Neural progenitor cell (in vitro differentiated cells): Measurements from ENCODE around the gene PCSK6. TPM values are rescaled to one million over a fixed set of nuclear protein-coding genes. Genes with fewer than 3 reads are reported as not detected.

Experiments
- DNase-seq: peaks from one replicate; pipeline ENCODE4 v3.0.0-alpha.2; 2016; ENCODE audit warnings: low spot score
- H2AFZ ChIP-seq: fragments of 200-600 bp; sonication (generic); replicated peaks from 2 replicates; pipeline ENCODE4 v1.6.1; 2016; ENCODE audit warnings: antibody characterized with exemption
- H3F3A ChIP-seq: fragments of 200-600 bp; sonication (generic); 2 replicates; pipeline ENCODE4 v1.6.1; 2016; ENCODE audit warnings: antibody characterized with exemption, low read depth
- H3K27ac ChIP-seq: fragments of 200-600 bp; sonication (generic); 2 replicates; pipeline ENCODE4 v1.5.1; 2016; ENCODE audit warnings: mild to moderate bottlenecking
- H3K27me3 ChIP-seq: fragments of 200-600 bp; sonication (generic); 2 replicates; pipeline ENCODE4 v1.6.1; 2016; ENCODE audit warnings: mild to moderate bottlenecking, moderate library complexity
- H3K36me3 ChIP-seq: fragments of 200-600 bp; sonication (generic); 2 replicates; pipeline ENCODE4 v1.5.1; 2016
- H3K4me1 ChIP-seq: fragments of 200-600 bp; sonication (generic); 2 replicates; pipeline ENCODE4 v1.6.1; 2016; ENCODE audit warnings: mixed run types
- H3K4me2 ChIP-seq: fragments of 200-600 bp; sonication (generic); 2 replicates; pipeline ENCODE4 v1.6.1; 2016
- H3K4me3 ChIP-seq: fragments of 200-600 bp; sonication (generic); 2 replicates; pipeline ENCODE4 v1.5.1; 2016
- H3K79me2 ChIP-seq: fragments of 200-600 bp; sonication (generic); 2 replicates; pipeline ENCODE4 v1.6.1; 2016; ENCODE audit warnings: low read depth
- H3K9ac ChIP-seq: fragments of 200-600 bp; sonication (generic); 2 replicates; pipeline ENCODE4 v1.6.1; 2016
- H3K9me3 ChIP-seq: fragments of 200-600 bp; sonication (generic); 2 replicates; pipeline ENCODE4 v1.5.1; 2016; ENCODE audit warnings: low read depth
- H4K20me1 ChIP-seq: fragments of 200-600 bp; sonication (generic); 2 replicates; pipeline ENCODE4 v1.6.1; 2016; ENCODE audit warnings: low read depth
- H3K27ac Mint-ChIP-seq: 3 replicates; pipeline ENCODE4 v1.8.0; 2021; ENCODE audit warnings: mixed read lengths
- H3K27me3 Mint-ChIP-seq: 2 replicates; pipeline ENCODE4 v1.8.0; 2022; ENCODE audit warnings: low read depth, mild to moderate bottlenecking, inconsistent platforms, moderate library complexity, mixed read lengths; ENCODE audit not compliant: insufficient read depth
- H3K36me3 Mint-ChIP-seq: 3 replicates; pipeline ENCODE4 v1.8.0; 2021; ENCODE audit warnings: mixed read lengths
- H3K4me1 Mint-ChIP-seq: 3 replicates; pipeline ENCODE4 v1.8.0; 2021; ENCODE audit warnings: mixed read lengths
- H3K4me3 Mint-ChIP-seq: 3 replicates; pipeline ENCODE4 v1.8.0; 2021; ENCODE audit warnings: mild to moderate bottlenecking, moderate library complexity, mixed read lengths
- H3K9me3 Mint-ChIP-seq: 3 replicates; pipeline ENCODE4 v1.8.0; 2020; ENCODE audit warnings: mixed read lengths
- CTCF ChIP-seq: fragments of 200-600 bp; sonication (generic); IDR thresholded peaks from 2 replicates; pipeline ENCODE4 v1.5.1; 2017; ENCODE audit warnings: antibody characterized with exemption, mild to moderate bottlenecking
- EZH2 ChIP-seq: fragments of 200-600 bp; sonication (generic); IDR thresholded peaks from 2 replicates; pipeline ENCODE4 v1.6.1; 2017; ENCODE audit warnings: antibody characterized with exemption, mild to moderate bottlenecking, moderate library complexity
- EZH2phosphoT487 ChIP-seq: fragments of 200-600 bp; sonication (generic); IDR thresholded peaks from 2 replicates; pipeline ENCODE4 v1.6.1; 2017; ENCODE audit warnings: antibody characterized with exemption
- total RNA-seq: library from RNA; depleted of rRNA; stranded (reverse); fragments of >200 nt; gene quantifications from 2 replicates; pipeline ENCODE4 v1.2.3, GENCODE V29; 2015; ENCODE audit warnings: low replicate concordance

Gene PCSK6
- total RNA-seq: 1.9 and 2.2 TPM in 2 replicates

- H3K9me3 Mint-ChIP-seq: peaks cover 14% of the 10 kb centered on the region
- Histone ChIP-seq H3F3A (peaks cover 38% of the 10 kb centered on the region), H3K4me1 (peaks cover 31% of the 10 kb centered on the region), H3K27ac (no peak within 1 kb of the TSS), H3K79me2 (no peaks in the 10 kb centered on the region), H2AFZ (peak within 1 kb of the TSS; percentile 82), H3K27me3 (peaks cover 78% of the 10 kb centered on the region), H3K4me2 (peak within 1 kb of the TSS; percentile 74), H3K4me3 (peak within 1 kb of the TSS; percentile 47), H3K36me3 (no peaks in the 10 kb centered on the region), H3K9ac (no peak within 1 kb of the TSS), H3K9me3 (no peaks in the 10 kb centered on the region), H4K20me1 (peaks cover 6% of the 10 kb centered on the region)
- peaks cover 5% of the 10 kb centered on the region for H3K36me3 Mint-ChIP-seq
- H3K27ac Mint-ChIP-seq: no peak within 1 kb of the TSS
- H3K4me3 Mint-ChIP-seq: peak within 1 kb of the TSS; percentile 84
- peak; percentile 77 for DNase-seq
- no peak for TF ChIP-seq EZH2phosphoT487
- TF ChIP-seq EZH2: peak; percentile 68
- H3K4me1 Mint-ChIP-seq: peaks cover 42% of the 10 kb centered on the region
- H3K27me3 Mint-ChIP-seq: peaks cover 43% of the 10 kb centered on the region
These were observed at the start of gene PCSK6 for GRCh38 chr15:101489599-101490407. Gene PCSK6 (minus strand): TSS chr15:101489707. CDS start chr15:101489670, 37 bp downstream.

DNA sequence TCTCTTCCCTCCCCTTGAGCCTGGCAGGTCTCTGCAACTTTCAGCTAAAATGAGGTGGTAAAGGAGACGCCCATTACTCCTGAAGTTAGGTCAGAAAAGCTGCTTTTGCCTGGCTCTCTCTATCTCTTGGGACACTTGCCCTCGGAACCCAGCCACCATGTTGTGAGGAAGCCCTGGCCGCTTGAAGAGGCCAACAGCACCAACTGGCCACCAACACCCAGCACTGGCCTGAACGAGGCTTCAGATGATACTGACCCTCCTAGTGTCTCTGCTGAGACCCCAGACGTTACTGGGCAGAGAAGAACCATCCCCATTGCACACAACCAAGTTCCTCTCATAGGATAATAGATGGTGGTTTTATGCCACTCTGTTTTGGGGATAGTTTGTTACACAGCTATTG lies 49.5 kb upstream of the PCSK6 start:
- TF ChIP-seq EZH2phosphoT487 (no peak), EZH2 (no peak), CTCF (no peak)
- no peaks in the 10 kb centered on the region for H3K79me2 ChIP-seq
- Mint-ChIP-seq H3K9me3 (no peaks in the 10 kb centered on the region), H3K36me3 (peaks cover 2% of the 10 kb centered on the region), H3K4me1 (peaks cover 10% of the 10 kb centered on the region), H3K27me3 (peaks cover 4% of the 10 kb centered on the region), H3K4me3 (no peak overlapping the region), H3K27ac (peak overlapping the region; percentile 50)
- no peak overlapping the region for H3K27ac ChIP-seq
- peaks cover 10% of the 10 kb centered on the region for H3K4me1 ChIP-seq
- no peak for DNase-seq
- H3K9ac ChIP-seq: no peak overlapping the region
- H3F3A ChIP-seq: no peaks in the 10 kb centered on the region
- H3K36me3 ChIP-seq: no peaks in the 10 kb centered on the region
- no peaks in the 10 kb centered on the region for H3K27me3 ChIP-seq
- no peaks in the 10 kb centered on the region for H3K9me3 ChIP-seq
- H3K4me2 ChIP-seq: no peak overlapping the region
- H2AFZ ChIP-seq: no peak overlapping the region
- H3K4me3 ChIP-seq: no peak overlapping the region
- no peaks in the 10 kb centered on the region for H4K20me1 ChIP-seq

DNA sequence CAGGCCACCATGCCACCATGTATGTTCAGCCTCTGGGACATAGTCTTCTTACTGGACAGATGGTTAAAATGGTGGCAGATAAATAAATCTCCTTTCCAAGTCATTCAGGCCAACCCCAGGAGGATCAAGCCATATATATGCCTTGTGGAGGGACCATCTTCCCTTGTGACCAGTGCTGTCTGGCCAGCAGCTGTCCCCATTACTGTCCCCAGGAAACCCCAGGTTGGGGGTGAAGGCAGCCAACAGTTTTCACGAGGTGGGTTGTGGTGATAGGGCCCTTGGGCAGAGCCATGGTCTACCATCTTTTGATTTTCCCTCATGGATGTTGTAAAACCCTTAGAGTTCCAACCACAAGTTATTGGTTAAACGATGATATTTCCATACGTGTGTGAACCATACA lies 48.7 kb upstream of the PCSK6 start:
- no peaks in the 10 kb centered on the region for H3K9me3 ChIP-seq
- DNase-seq: no peak
- H3K27me3 ChIP-seq: no peaks in the 10 kb centered on the region
- Mint-ChIP-seq H3K36me3 (peaks cover 2% of the 10 kb centered on the region), H3K9me3 (no peaks in the 10 kb centered on the region), H3K27ac (no peak overlapping the region), H3K4me3 (no peak overlapping the region), H3K27me3 (peaks cover 4% of the 10 kb centered on the region), H3K4me1 (peaks cover 10% of the 10 kb centered on the region)
- no peaks in the 10 kb centered on the region for H3F3A ChIP-seq
- peaks cover 12% of the 10 kb centered on the region for H3K4me1 ChIP-seq
- H3K79me2 ChIP-seq: no peaks in the 10 kb centered on the region
- TF ChIP-seq CTCF: no peak
- TF ChIP-seq EZH2phosphoT487: no peak
- H2AFZ ChIP-seq: no peak overlapping the region
- H3K36me3 ChIP-seq: no peaks in the 10 kb centered on the region
- H3K4me3 ChIP-seq: no peak overlapping the region
- no peak overlapping the region for H3K4me2 ChIP-seq
- no peak overlapping the region for H3K27ac ChIP-seq
- no peaks in the 10 kb centered on the region for H4K20me1 ChIP-seq
- H3K9ac ChIP-seq: no peak overlapping the region

DNA sequence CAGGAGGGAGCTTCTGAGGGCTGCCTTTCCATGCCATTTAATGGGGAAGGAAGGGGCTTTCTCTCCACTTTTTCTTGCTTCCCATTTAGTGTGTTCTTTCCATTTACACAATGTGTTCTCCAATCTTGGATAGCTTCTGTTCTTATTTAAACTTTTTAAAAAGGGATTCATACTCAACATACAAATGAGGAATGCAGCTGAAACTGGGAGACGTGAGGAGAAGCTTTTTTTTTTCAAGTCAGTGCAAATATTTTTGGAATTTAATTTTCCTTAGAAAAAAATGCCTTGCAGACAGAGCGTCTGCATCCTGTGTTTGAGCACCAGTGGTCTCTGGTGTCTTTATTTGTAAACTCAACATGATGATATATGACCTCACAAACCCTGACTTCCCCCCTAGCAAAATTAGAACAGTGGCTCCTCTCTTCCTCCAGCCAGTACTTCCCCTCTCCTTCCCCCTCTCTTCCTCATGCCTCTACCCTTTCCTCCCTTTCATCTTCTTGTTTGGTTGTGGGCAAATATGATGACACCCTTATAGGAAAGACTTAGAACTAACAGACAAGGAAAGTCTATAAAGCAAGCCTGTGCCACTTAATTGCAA lies 48.1 kb upstream of the PCSK6 start:
- H3K27me3 Mint-ChIP-seq: peaks cover 2% of the 10 kb centered on the region
- peaks cover 12% of the 10 kb centered on the region for H3K4me1 ChIP-seq
- no peak overlapping the region for H3K27ac Mint-ChIP-seq
- peaks cover 10% of the 10 kb centered on the region for H3K4me1 Mint-ChIP-seq
- H3K4me3 Mint-ChIP-seq: no peak overlapping the region
- H3K79me2 ChIP-seq: no peaks in the 10 kb centered on the region
- DNase-seq: no peak
- H3K9me3 Mint-ChIP-seq: no peaks in the 10 kb centered on the region
- peaks cover 2% of the 10 kb centered on the region for H3K36me3 Mint-ChIP-seq
- H3K36me3 ChIP-seq: no peaks in the 10 kb centered on the region
- H2AFZ ChIP-seq: no peak overlapping the region
- no peak for TF ChIP-seq EZH2
- TF ChIP-seq EZH2phosphoT487: no peak
- TF ChIP-seq CTCF: no peak
- H3K4me2 ChIP-seq: no peak overlapping the region
- no peak overlapping the region for H3K4me3 ChIP-seq
- no peaks in the 10 kb centered on the region for H3K27me3 ChIP-seq
- H3K27ac ChIP-seq: no peak overlapping the region
- no peaks in the 10 kb centered on the region for H3F3A ChIP-seq
- no peak overlapping the region for H3K9ac ChIP-seq
- H3K9me3 ChIP-seq: no peaks in the 10 kb centered on the region
- H4K20me1 ChIP-seq: no peaks in the 10 kb centered on the region
